IgD-negative memory B cell (primary cell): ENCODE data around the gene PRSS57. TPM values are rescaled to one million over a fixed set of nuclear protein-coding genes. Genes with fewer than 3 reads are reported as not detected.

Source experiments
- H3K27ac Mint-ChIP-seq, 3 donors: one replicate each; pipeline ENCODE4 v1.8.0; 2020 to 2022; ENCODE audit warnings: mild to moderate bottlenecking in 3 of 3, mixed read lengths in 3 of 3, moderate library complexity in 1 of 3
- H3K27me3 Mint-ChIP-seq: one replicate; pipeline ENCODE4 v1.8.0; 2021; ENCODE audit warnings: mixed read lengths
- H3K36me3 Mint-ChIP-seq: one replicate; pipeline ENCODE4 v1.8.0; 2020; ENCODE audit warnings: mild to moderate bottlenecking, mixed read lengths
- H3K4me1 Mint-ChIP-seq, 3 donors: one replicate each; pipeline ENCODE4 v1.8.0; 2020 to 2022; ENCODE audit warnings: mixed read lengths in 3 of 3, mild to moderate bottlenecking in 1 of 3
- H3K4me3 Mint-ChIP-seq, 4 donors: one replicate each; pipeline ENCODE4 v1.8.0; 2020 to 2022; ENCODE audit warnings: mild to moderate bottlenecking in 4 of 4, mixed read lengths in 4 of 4, moderate library complexity in 3 of 4
- H3K9me3 Mint-ChIP-seq, 3 donors: one replicate each; pipeline ENCODE4 v1.8.0; 2020 to 2021; ENCODE audit warnings: mixed read lengths in 3 of 3, mild to moderate bottlenecking in 1 of 3
- polyA plus RNA-seq: library from polyadenylated mRNA; unstranded; fragments of 300-500 nt; fragmentation: Illumina TruSeq; gene quantifications from one replicate; pipeline ENCODE4 v1.2.3, GENCODE V29; 2021

Gene PRSS57
- polyA plus RNA-seq, 1 donor from 2014 or later, result not detected

GRCh38 chr19:688992-689391, 6.3 kb downstream of the PRSS57 start:
- Mint-ChIP-seq H3K4me3 (no peak overlapping the region), H3K27me3 (peaks cover 2% of the 10 kb centered on the region), H3K9me3 (no peaks in the 10 kb centered on the region), H3K4me1 (no peaks in the 10 kb centered on the region), H3K27ac (no peak overlapping the region), H3K36me3 (peaks cover 2% of the 10 kb centered on the region)

- H3K27me3 Mint-ChIP-seq, result no peaks in the 10 kb centered on the region
- no peaks in the 10 kb centered on the region for H3K4me1 Mint-ChIP-seq
- peaks cover 2% of the 10 kb centered on the region for H3K36me3 Mint-ChIP-seq
- H3K27ac Mint-ChIP-seq, result no peak overlapping the region
- no peaks in the 10 kb centered on the region for H3K9me3 Mint-ChIP-seq
- no peak overlapping the region for H3K4me3 Mint-ChIP-seq
These were observed 7.0 kb downstream of the PRSS57 start for GRCh38 chr19:688214-688613.

GRCh38 chr19:687569-688166, 7.6 kb downstream of the PRSS57 start:
- Mint-ChIP-seq H3K27ac (no peak overlapping the region), H3K4me3 (no peak overlapping the region)

GRCh38 chr19:686589-687297, 8.5 kb downstream of the PRSS57 start:
- Mint-ChIP-seq H3K36me3 (peaks cover 2% of the 10 kb centered on the region), H3K4me3 (peak overlapping the region in 1 of 4 donors; percentile 5), H3K4me1 (no peaks in the 10 kb centered on the region), H3K9me3 (no peaks in the 10 kb centered on the region), H3K27me3 (no peaks in the 10 kb centered on the region), H3K27ac (no peak overlapping the region)

More at GRCh38 chr19:687569-688166, 7.6 kb downstream of the PRSS57 start:
- Mint-ChIP-seq H3K4me1 (no peaks in the 10 kb centered on the region), H3K36me3 (peaks cover 2% of the 10 kb centered on the region), H3K9me3 (no peaks in the 10 kb centered on the region), H3K27me3 (no peaks in the 10 kb centered on the region)

- H3K27ac Mint-ChIP-seq, result no peak overlapping the region
These were observed 9.8 kb downstream of the PRSS57 start for GRCh38 chr19:685454-685931.

GRCh38 chr19:682678-683320, 12.5 kb downstream of the PRSS57 start:
- H3K4me1 Mint-ChIP-seq, result peaks cover 0 to 1% (median 0%) of the 10 kb centered on the region in 3 donors
- H3K27me3 Mint-ChIP-seq, result peaks cover 5% of the 10 kb centered on the region
- H3K4me3 Mint-ChIP-seq, result peak overlapping the region in 2 of 4 donors; percentile 8 to 52
- no peak overlapping the region for H3K27ac Mint-ChIP-seq
- H3K9me3 Mint-ChIP-seq, result no peaks in the 10 kb centered on the region
- no peaks in the 10 kb centered on the region for H3K36me3 Mint-ChIP-seq

More at GRCh38 chr19:685454-685931, 9.8 kb downstream of the PRSS57 start:
- H3K9me3 Mint-ChIP-seq, result no peaks in the 10 kb centered on the region
- H3K27me3 Mint-ChIP-seq, result no peaks in the 10 kb centered on the region
- H3K4me3 Mint-ChIP-seq, result no peak overlapping the region
- peaks cover 0 to 1% (median 0%) of the 10 kb centered on the region in 3 donors for H3K4me1 Mint-ChIP-seq
- H3K36me3 Mint-ChIP-seq, result peaks cover 2% of the 10 kb centered on the region

- peak overlapping the region; percentile 83 to 97 (median 88) for H3K27ac Mint-ChIP-seq
- no peaks in the 10 kb centered on the region for H3K36me3 Mint-ChIP-seq
- H3K4me3 Mint-ChIP-seq, result peak overlapping the region; percentile 83 to 96 (median 92)
- peaks cover 0 to 1% (median 0%) of the 10 kb centered on the region in 3 donors for H3K4me1 Mint-ChIP-seq
- H3K9me3 Mint-ChIP-seq, result no peaks in the 10 kb centered on the region
- peaks cover 6% of the 10 kb centered on the region for H3K27me3 Mint-ChIP-seq
These were observed 13.9 kb downstream of the PRSS57 start for GRCh38 chr19:681029-682019.

GRCh38 chr19:680287-681028, 14.8 kb downstream of the PRSS57 start:
- peaks cover 0 to 3% (median under 1%) of the 10 kb centered on the region in 3 donors for H3K4me1 Mint-ChIP-seq
- H3K27me3 Mint-ChIP-seq, result peaks cover 11% of the 10 kb centered on the region
- H3K4me3 Mint-ChIP-seq, result peak overlapping the region; percentile 83 to 96 (median 92)
- no peaks in the 10 kb centered on the region for H3K9me3 Mint-ChIP-seq
- H3K36me3 Mint-ChIP-seq, result no peaks in the 10 kb centered on the region
- H3K27ac Mint-ChIP-seq, result peak overlapping the region; percentile 83 to 97 (median 88)

GRCh38 chr19:679418-680286, 15.6 kb downstream of the PRSS57 start:
- Mint-ChIP-seq H3K27me3 (peaks cover 17% of the 10 kb centered on the region), H3K4me3 (peak overlapping the region; percentile 60 to 83 (median 76)), H3K36me3 (no peaks in the 10 kb centered on the region), H3K4me1 (peaks cover 4 to 7% (median 5%) of the 10 kb centered on the region in 3 donors), H3K9me3 (no peaks in the 10 kb centered on the region), H3K27ac (peak overlapping the region in 1 of 3 donors; percentile 88)

- Mint-ChIP-seq H3K27ac (peak overlapping the region in 1 of 3 donors; percentile 35), H3K36me3 (no peaks in the 10 kb centered on the region), H3K27me3 (peaks cover 22% of the 10 kb centered on the region), H3K4me3 (peak overlapping the region; percentile 52 to 80 (median 66)), H3K4me1 (peaks cover 4 to 7% (median 5%) of the 10 kb centered on the region in 3 donors), H3K9me3 (no peaks in the 10 kb centered on the region)
These were observed 16.4 kb downstream of the PRSS57 start for GRCh38 chr19:678791-679388.

GRCh38 chr19:677601-678436, 17.4 kb downstream of the PRSS57 start:
- Mint-ChIP-seq H3K27me3 (peaks cover 24% of the 10 kb centered on the region), H3K9me3 (no peaks in the 10 kb centered on the region), H3K4me3 (peak overlapping the region; percentile 23 to 66 (median 44)), H3K27ac (peak overlapping the region in 1 of 3 donors; percentile 60), H3K36me3 (no peaks in the 10 kb centered on the region), H3K4me1 (peaks cover 4 to 7% (median 5%) of the 10 kb centered on the region in 3 donors)

GRCh38 chr19:677201-677600, 18.1 kb downstream of the PRSS57 start:
- no peaks in the 10 kb centered on the region for H3K9me3 Mint-ChIP-seq
- H3K4me1 Mint-ChIP-seq, result peaks cover 4 to 7% (median 5%) of the 10 kb centered on the region in 3 donors
- peaks cover 24% of the 10 kb centered on the region for H3K27me3 Mint-ChIP-seq
- no peak overlapping the region for H3K4me3 Mint-ChIP-seq
- H3K27ac Mint-ChIP-seq, result no peak overlapping the region
- H3K36me3 Mint-ChIP-seq, result no peaks in the 10 kb centered on the region
